Measurements from ENCODE around the gene DCAF6.

- TF ChIP-seq POLR2A (IDR thresholded peaks at IDR 0.05; ENCODE audit: low read length) = no peak
- no peak for TF ChIP-seq GATA1 (IDR thresholded peaks at IDR 0.05; ENCODE audit: low read depth, low read length)
These were observed 1.0 kb upstream of the DCAF6 start for GRCh38 chr1:167935216-167936067.
